SKM-1 treated with dmso at 0.1 percent for 144 hours (cell line): Measurements from ENCODE around the gene EIF2AK2.
A peak's percentile ranks its signal among the peaks of the same experiment; 100 is the strongest.
"Not testable (repeated sequence)": the region's sequence is repeated elsewhere in the genome, so short reads cannot be mapped to it uniquely, and the experiment has no call there.

Experiments
- DNase-seq: peaks from one replicate; lab custom pipeline; 2025; ENCODE audit not compliant: unreplicated experiment; lab: John Stamatoyannopoulos, UW

The EIF2AK2 gene

GRCh38 chr2:37156857-37157714 is at the start of gene EIF2AK2:
TSS of gene EIF2AK2 (minus strand) at chr2:37156980. CDS start at chr2:37147806, 9,174 bp downstream.
- peak; percentile 73 for DNase-seq

GRCh38 chr2:37205689-37206341 is 49.0 kb upstream of the EIF2AK2 start:
- no peak for DNase-seq

- DNase-seq = not testable (repeated sequence)
These were observed 48.4 kb upstream of the EIF2AK2 start for GRCh38 chr2:37205071-37205661.

- DNase-seq = no peak
These were observed 46.9 kb upstream of the EIF2AK2 start for GRCh38 chr2:37203708-37204107.

- DNase-seq = no peak
These were observed 45.0 kb upstream of the EIF2AK2 start for GRCh38 chr2:37201766-37202165.

- no peak for DNase-seq
These were observed 44.4 kb upstream of the EIF2AK2 start for GRCh38 chr2:37201208-37201607.

- DNase-seq = no peak
These were observed 41.9 kb upstream of the EIF2AK2 start for GRCh38 chr2:37198681-37199065.

GRCh38 chr2:37196320-37197195 is 39.8 kb upstream of the EIF2AK2 start, which contains the start of gene CEBPZOS:
TSS of gene CEBPZOS (plus strand) at chr2:37196496. CDS start at chr2:37199705, 3,209 bp downstream.
- DNase-seq = peak; percentile 64

GRCh38 chr2:37195862-37196319 is 39.1 kb upstream of the EIF2AK2 start:
- not testable (repeated sequence) for DNase-seq

- no peak for DNase-seq
These were observed 35.8 kb upstream of the EIF2AK2 start for GRCh38 chr2:37192551-37192950.

GRCh38 chr2:37191747-37192146 is 35.0 kb upstream of the EIF2AK2 start:
- DNase-seq = no peak

GRCh38 chr2:37191253-37191652 is 34.5 kb upstream of the EIF2AK2 start:
- DNase-seq = no peak

- peak; percentile 90 for DNase-seq
These were observed 33.5 kb upstream of the EIF2AK2 start for GRCh38 chr2:37190290-37190689.

- DNase-seq = peak; percentile 83
These were observed 32.8 kb upstream of the EIF2AK2 start for GRCh38 chr2:37189452-37190153.

- DNase-seq = no peak
These were observed 31.8 kb upstream of the EIF2AK2 start, which contains the start of gene SULT6B1 for GRCh38 chr2:37188570-37188969. TSS of gene SULT6B1 (minus strand) at chr2:37188670. CDS start at chr2:37188640, 30 bp downstream.

GRCh38 chr2:37181726-37182684 is 25.2 kb upstream of the EIF2AK2 start:
- no peak for DNase-seq

- DNase-seq = no peak
These were observed 23.9 kb upstream of the EIF2AK2 start for GRCh38 chr2:37180640-37181039.

- DNase-seq = no peak
These were observed 23.3 kb upstream of the EIF2AK2 start for GRCh38 chr2:37180006-37180639.
